Activated CD4-positive, alpha-beta memory T cell treated with anti-CD3 and anti-CD28 coated beads, Interleukin-2, amount 10 ng/mL, durations not matched to agents 7 days and 5 days (primary cell): Measurements from ENCODE around the gene IFT122. TPM values are rescaled to one million over a fixed set of nuclear protein-coding genes. Genes with fewer than 3 reads are reported as not detected.
A peak's percentile ranks its signal among the peaks of the same experiment; 100 is the strongest.
"Not testable (repeated sequence)": the region's sequence is repeated elsewhere in the genome, so short reads cannot be mapped to it uniquely, and the experiment has no call there.

Experiments
- CTCF ChIA-PET: fragments of 350-600 bp; sonication (Branson Sonifier 250); formaldehyde crosslinking; loops from one replicate; lab custom pipeline; 2021; ENCODE audit warnings: antibody characterized with exemption, inconsistent platforms; lab: Charles Lee
- POLR2A ChIA-PET: fragments of 350-600 bp; sonication (Branson Sonifier 250); formaldehyde crosslinking; loops from one replicate; lab custom pipeline; 2021; ENCODE audit warnings: antibody characterized with exemption; lab: Charles Lee
- DNase-seq: peaks from one replicate; pipeline ENCODE4 v3.0.0-alpha.2; 2020
- H3K27ac Mint-ChIP-seq: one replicate; pipeline ENCODE4 v1.8.0; 2021; ENCODE audit warnings: mild to moderate bottlenecking, mixed read lengths
- H3K27me3 Mint-ChIP-seq: one replicate; pipeline ENCODE4 v1.8.0; 2021; ENCODE audit warnings: mixed read lengths
- H3K36me3 Mint-ChIP-seq: one replicate; pipeline ENCODE4 v1.8.0; 2021; ENCODE audit warnings: low read depth, mixed read lengths
- H3K4me1 Mint-ChIP-seq: one replicate; pipeline ENCODE4 v1.8.0; 2021; ENCODE audit warnings: mixed read lengths
- H3K4me3 Mint-ChIP-seq: one replicate; pipeline ENCODE4 v1.8.0; 2021; ENCODE audit warnings: mild to moderate bottlenecking, mixed read lengths
- H3K9me3 Mint-ChIP-seq: one replicate; pipeline ENCODE4 v1.8.0; 2021; ENCODE audit warnings: mixed read lengths
- total RNA-seq, 2 experiments: library from RNA; stranded (reverse); gene quantifications; one replicate each; pipeline ENCODE4 v1.2.3, GENCODE V29; 2021

The IFT122 gene
- total RNA-seq, 2 experiments from 2014 or later = 22.6 to 22.8 TPM

DNA sequence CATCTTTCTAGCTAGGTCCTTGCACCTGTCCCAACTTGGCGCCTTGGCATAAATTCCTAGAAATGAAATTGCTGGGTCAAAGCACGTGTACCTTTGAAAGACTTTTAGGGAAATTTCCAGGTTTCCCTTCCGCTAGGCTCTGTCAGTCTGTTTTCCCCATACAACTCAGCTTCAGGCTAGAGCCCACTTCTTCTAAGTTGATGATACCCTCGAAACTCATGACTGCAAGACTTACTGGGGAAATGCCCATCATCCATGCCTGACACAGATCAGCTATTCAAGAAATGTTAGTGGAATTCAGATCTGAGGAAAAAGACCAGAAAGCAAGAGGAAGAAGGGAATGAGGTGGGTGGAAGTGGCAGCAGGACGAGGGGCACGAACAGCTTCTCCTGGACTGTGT, 45.1 kb downstream of the IFT122 start:
- H3K9me3 Mint-ChIP-seq, H3K4me3 Mint-ChIP-seq, H3K27ac Mint-ChIP-seq, H3K27me3 Mint-ChIP-seq, CTCF ChIA-PET, H3K36me3 Mint-ChIP-seq, DNase-seq: not testable (repeated sequence)
- peaks cover 14% of the 10 kb centered on the region for H3K4me1 Mint-ChIP-seq
- POLR2A ChIA-PET = interaction anchor here (1.8 kb wide), 1 partner anchor 45 kb away, joined by 5 read pairs; the partner anchor contains the start of genes IFT122 and MBD4

DNA sequence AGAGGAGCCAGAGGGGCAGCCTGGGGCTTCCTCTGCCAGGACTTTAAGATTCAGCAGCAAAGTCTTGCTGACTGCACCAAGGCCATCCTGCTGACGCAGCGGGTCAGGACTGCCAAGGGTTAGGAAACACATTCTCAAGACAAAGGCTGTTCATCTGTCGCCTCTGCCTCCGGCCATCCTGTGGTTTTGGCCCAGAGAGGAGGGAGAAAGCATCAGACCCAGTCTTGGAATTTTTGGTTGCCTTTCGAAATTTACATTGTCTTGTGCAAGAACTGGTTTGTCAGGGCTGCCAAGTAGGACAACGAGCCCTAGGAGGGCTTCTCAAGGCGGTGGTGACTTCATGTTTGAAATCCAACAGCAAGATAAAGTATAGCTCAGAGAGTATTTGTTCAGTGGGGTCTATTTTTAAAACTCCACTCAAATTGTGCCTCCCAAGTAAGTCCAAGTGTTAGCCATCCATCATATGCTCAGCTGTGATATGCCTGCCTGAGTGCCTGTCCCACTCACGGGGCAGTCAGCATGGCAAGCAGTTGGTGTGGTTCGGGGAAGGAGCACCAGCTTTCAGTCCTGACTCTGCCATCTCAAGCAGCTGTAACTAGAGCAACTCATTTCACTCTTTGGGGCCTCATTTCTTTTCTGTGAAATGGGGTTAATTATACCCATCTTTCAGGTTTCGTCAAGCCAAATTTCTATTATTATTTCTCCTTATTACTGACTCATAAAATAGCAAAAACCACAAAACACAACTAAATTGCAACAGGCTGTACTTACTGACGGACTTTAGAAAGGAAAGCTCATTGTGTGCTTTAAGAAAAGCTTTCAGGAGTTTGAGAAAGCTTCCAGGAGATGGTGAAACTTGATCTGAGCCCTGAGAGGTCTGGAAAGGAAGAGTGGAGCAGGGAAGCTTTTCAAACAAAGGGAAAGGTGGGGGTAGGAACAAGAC, 46.0 kb downstream of the IFT122 start:
- CTCF ChIA-PET = interaction anchor here (0.7 to 1.4 kb wide), 2 partner anchors 103 to 506 kb away, joined by 3 to 6 read pairs; no protein-coding TSS in a partner anchor
- Mint-ChIP-seq H3K4me3 (no peak overlapping the region), H3K9me3 (no peaks in the 10 kb centered on the region), H3K27me3 (no peaks in the 10 kb centered on the region), H3K4me1 (peaks cover 14% of the 10 kb centered on the region), H3K36me3 (peaks cover 6% of the 10 kb centered on the region), H3K27ac (no peak overlapping the region)
- POLR2A ChIA-PET = interaction anchor here (1.3 to 1.8 kb wide), 2 partner anchors 46 to 91 kb away, joined by 5 read pairs; partner anchors contain the start of genes IFT122 and MBD4
- DNase-seq = no peak

DNA sequence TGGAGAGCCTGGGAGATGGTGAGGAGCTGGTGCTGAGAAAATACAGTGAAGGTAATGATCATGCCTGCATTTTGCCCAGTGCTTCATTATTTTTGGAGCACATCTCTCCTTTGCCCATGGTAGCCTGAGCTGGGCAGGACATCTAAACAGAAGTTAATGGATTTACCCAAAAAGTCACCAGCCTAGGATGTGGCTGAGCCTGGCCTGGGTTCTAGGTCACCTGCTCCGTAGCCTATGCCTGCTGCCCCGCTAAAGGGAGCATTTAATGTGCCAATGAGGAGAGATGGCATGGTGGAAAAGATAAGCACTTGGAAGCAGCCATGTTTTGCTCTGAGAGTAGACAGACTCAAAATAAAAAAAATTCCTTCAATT, 46.6 kb downstream of the IFT122 start:
- no peak overlapping the region for H3K4me3 Mint-ChIP-seq
- CTCF ChIA-PET = interaction anchor here (0.7 to 1.4 kb wide), 2 partner anchors 103 to 506 kb away, joined by 3 to 6 read pairs; no protein-coding TSS in a partner anchor
- H3K27me3 Mint-ChIP-seq = no peaks in the 10 kb centered on the region
- no peak overlapping the region for H3K27ac Mint-ChIP-seq
- H3K36me3 Mint-ChIP-seq = peaks cover 6% of the 10 kb centered on the region
- no peak for DNase-seq
- peaks cover 12% of the 10 kb centered on the region for H3K4me1 Mint-ChIP-seq
- H3K9me3 Mint-ChIP-seq = no peaks in the 10 kb centered on the region
- POLR2A ChIA-PET = interaction anchor here (1.3 to 1.8 kb wide), 2 partner anchors 46 to 90 kb away, joined by 5 read pairs; partner anchors contain the start of genes IFT122 and MBD4

DNA sequence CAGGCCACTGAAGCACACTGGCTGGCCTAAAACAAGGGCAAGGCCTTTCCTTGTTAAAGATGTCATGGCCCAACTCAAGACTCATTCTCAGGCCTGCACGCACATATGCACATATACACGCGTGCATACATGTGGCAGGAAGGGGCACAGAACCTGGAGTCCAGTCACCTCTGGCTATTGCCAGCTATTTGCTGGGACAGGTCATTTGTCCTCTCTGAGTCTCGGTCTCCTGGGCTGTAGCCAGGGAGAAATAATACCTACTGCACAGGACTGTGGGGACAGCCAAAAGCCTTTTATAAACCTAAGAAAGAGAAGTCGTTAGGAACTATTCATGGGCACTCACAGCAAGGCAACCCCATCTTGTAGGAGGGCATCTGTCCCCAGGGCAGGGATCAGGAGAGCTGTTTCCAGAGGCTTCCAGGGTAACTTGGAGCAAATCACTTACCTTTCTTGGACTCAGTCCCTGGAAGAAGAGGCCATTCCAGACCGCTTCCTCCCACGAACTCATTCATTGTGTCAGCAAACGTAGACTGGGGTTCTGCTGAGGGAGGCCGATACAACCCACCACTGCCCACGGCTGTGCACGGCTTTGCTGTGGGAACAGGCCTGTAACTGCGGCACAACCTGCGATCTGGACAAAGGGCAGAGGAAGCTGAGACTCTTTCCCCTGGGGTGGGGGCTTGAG, 47.3 kb downstream of the IFT122 start:
- ChIA-PET CTCF (interaction anchor here (1.4 kb wide), 1 partner anchor 104 kb away, joined by 6 read pairs; no protein-coding TSS in a partner anchor), POLR2A (interaction anchor here (1.3 kb wide), 1 partner anchor 90 kb away, joined by 5 read pairs; no protein-coding TSS in a partner anchor)
- Mint-ChIP-seq H3K4me1 (peaks cover 5% of the 10 kb centered on the region), H3K27me3 (no peaks in the 10 kb centered on the region), H3K27ac (no peak overlapping the region), H3K36me3 (no peaks in the 10 kb centered on the region), H3K9me3 (no peaks in the 10 kb centered on the region), H3K4me3 (no peak overlapping the region)
- DNase-seq = no peak

DNA sequence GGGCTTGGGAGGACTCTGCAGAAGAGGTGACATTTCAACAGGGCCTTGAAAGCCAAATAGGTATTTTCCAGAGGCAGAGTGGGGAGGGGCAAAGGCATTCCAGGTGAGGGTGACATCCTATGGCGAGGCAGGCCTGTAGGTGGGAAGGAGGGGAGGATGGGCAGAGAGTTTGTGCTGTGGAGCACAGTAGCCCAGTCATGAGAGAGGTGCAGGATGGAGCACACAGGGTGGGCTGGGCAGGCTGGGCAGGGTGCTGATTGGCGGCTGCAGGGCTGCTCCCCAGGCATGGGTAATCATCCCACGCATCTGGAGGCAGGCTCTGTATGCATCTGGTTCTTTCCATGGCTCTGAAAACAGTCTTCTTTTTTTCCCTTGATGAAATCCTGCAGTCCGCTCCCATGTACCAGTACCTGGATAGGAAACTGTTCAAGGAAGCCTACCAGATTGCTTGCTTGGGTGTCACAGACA, 47.9 kb downstream of the IFT122 start:
- H3K9me3 Mint-ChIP-seq, POLR2A ChIA-PET, H3K4me1 Mint-ChIP-seq, H3K36me3 Mint-ChIP-seq, H3K27ac Mint-ChIP-seq, H3K4me3 Mint-ChIP-seq, H3K27me3 Mint-ChIP-seq, DNase-seq, CTCF ChIA-PET: not testable (repeated sequence)

DNA sequence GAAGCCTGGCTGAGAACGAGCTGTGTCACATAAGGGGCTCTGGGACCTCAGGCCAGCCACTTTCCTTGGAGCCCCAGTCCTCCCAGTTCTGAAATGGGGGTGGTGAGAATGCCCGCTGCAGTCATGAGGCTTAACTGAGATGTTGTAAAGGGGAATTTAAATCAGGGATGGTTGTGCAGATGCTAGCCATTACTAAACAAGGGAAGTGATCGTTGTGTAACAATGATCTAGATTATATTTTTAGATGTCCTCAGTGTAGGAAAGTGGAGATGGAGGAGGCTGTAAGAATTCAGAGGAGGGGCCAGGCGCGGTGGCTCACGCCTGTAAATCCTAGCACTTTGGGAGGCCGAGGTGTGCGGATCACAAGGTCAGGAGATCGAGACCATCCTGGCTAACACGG, 49.2 kb downstream of the IFT122 start:
- H3K4me1 Mint-ChIP-seq, H3K27ac Mint-ChIP-seq, POLR2A ChIA-PET, H3K9me3 Mint-ChIP-seq, H3K27me3 Mint-ChIP-seq, H3K4me3 Mint-ChIP-seq, DNase-seq, H3K36me3 Mint-ChIP-seq: not testable (repeated sequence)
- CTCF ChIA-PET = interaction anchor here (1.4 to 2.6 kb wide), 6 partner anchors 10 to 333 kb away, joined by 3 to 16 read pairs (median 8); no protein-coding TSS in a partner anchor

DNA sequence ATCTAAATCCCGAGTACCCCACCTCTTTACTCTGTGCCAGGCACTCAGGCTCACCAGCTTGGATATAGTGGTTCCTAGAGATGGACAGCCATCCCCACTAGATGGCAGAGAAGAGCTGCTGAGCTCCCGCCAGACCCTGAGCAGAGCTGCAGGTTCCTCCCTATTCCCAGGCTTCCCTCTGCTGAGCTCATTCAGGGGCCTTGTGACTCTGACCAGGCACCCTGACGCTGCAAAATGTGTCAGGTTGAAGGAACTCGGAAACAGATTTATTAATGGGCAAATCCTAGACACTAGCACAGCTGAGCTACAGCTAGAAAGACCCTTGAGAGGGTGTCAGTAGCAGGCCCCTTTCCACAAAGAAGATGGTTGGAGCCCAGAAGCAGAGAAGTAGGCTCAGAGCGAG, 50.2 kb downstream of the IFT122 start:
- H3K36me3 Mint-ChIP-seq = no peaks in the 10 kb centered on the region
- CTCF ChIA-PET = interaction anchor here (0.6 to 2.6 kb wide), 30 partner anchors 8 to 508 kb away, joined by 3 to 25 read pairs (median 5); partner anchors contain the start of gene MBD4
- H3K9me3 Mint-ChIP-seq = no peaks in the 10 kb centered on the region
- no peaks in the 10 kb centered on the region for H3K27me3 Mint-ChIP-seq
- no peak overlapping the region for H3K4me3 Mint-ChIP-seq
- H3K4me1 Mint-ChIP-seq = peaks cover 4% of the 10 kb centered on the region
- no peak overlapping the region for H3K27ac Mint-ChIP-seq
- peak; percentile 65 for DNase-seq
- POLR2A ChIA-PET = interaction anchor here (1.1 kb wide), 1 partner anchor 138 kb away, joined by 5 read pairs; no protein-coding TSS in a partner anchor

DNA sequence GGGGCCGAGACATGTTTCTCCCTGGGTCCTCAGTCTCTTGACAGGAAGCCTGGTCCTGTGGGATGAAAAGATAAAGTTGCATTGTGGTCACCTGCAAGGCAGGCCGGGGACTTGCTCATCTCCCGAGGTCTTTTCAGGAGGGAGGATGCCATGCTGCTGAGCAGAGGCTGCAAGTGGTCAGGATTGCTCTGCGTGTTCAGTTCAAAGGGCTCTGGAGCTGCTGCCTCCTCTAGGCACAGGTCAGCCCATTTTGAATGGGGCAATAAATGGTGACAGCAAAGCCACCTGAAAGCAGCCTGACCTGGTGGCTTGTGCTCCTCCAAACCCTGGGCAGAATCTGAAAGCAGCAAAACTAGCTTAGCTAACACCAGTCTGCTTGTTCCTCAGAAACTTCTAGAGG, 51.1 kb downstream of the IFT122 start:
- H3K4me3 Mint-ChIP-seq, H3K27ac Mint-ChIP-seq, H3K27me3 Mint-ChIP-seq, H3K36me3 Mint-ChIP-seq, H3K9me3 Mint-ChIP-seq, H3K4me1 Mint-ChIP-seq, POLR2A ChIA-PET, DNase-seq: not testable (repeated sequence)
- CTCF ChIA-PET = interaction anchor here (1.0 to 2.6 kb wide), 15 partner anchors 8 to 521 kb away, joined by 3 to 25 read pairs (median 6); partner anchors contain the start of gene MBD4

DNA sequence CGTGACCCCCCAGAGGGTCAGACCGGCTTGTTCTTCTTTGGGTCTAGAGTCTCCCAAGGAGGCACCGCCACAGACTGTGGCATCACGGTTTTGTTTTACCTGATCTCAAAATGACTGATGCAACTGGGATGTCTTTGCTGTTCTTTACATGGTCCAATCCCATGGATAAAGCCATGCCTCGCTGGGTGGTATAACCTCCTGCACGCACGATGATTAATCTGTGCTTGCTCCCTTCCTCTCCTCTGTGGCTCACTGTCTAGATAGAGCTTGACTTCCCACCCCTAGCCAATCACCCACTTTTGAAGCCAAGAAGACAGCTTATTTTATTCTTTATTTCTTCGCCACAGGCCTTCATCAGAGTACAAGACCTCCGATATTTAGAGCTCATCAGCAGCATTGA, 51.8 kb downstream of the IFT122 start:
- Mint-ChIP-seq H3K36me3 (no peaks in the 10 kb centered on the region), H3K27me3 (no peaks in the 10 kb centered on the region), H3K4me1 (no peaks in the 10 kb centered on the region), H3K9me3 (no peaks in the 10 kb centered on the region), H3K27ac (no peak overlapping the region), H3K4me3 (no peak overlapping the region)
- CTCF ChIA-PET = interaction anchor here (1.1 to 2.6 kb wide), 7 partner anchors 20 to 522 kb away, joined by 3 to 8 read pairs (median 3); no protein-coding TSS in a partner anchor
- POLR2A ChIA-PET = interaction anchor here (0.7 kb wide), 1 partner anchor 61 kb away, joined by 3 read pairs; no protein-coding TSS in a partner anchor
- DNase-seq = no peak

DNA sequence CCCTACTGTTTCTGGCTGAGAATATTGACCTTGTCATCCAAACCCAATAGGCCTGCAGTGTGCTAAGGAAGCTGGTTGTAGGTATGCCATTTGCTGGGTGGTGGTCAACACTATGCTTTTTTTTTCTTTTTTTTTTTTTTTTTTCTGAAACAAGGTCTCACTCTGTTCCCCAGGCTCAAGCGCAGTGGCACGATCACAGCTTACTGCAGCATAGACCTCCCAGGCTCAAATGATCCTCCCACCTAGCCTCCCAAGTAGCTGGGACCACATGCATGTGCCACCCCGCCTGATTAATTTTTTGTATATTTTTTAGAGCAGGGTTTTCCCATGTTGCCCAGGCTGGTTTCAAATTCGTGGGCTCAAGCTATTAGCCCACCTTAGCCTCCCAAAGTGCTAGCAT, 52.7 kb downstream of the IFT122 start:
- no peak overlapping the region for H3K4me3 Mint-ChIP-seq
- no peak for DNase-seq
- no peaks in the 10 kb centered on the region for H3K27me3 Mint-ChIP-seq
- no peaks in the 10 kb centered on the region for H3K36me3 Mint-ChIP-seq
- no peaks in the 10 kb centered on the region for H3K9me3 Mint-ChIP-seq
- H3K27ac Mint-ChIP-seq = no peak overlapping the region
- H3K4me1 Mint-ChIP-seq = no peaks in the 10 kb centered on the region
- ChIA-PET POLR2A (no interaction called here), CTCF (interaction anchor here (1.1 to 2.3 kb wide), 5 partner anchors 21 to 441 kb away, joined by 3 to 7 read pairs (median 3); no protein-coding TSS in a partner anchor)

DNA sequence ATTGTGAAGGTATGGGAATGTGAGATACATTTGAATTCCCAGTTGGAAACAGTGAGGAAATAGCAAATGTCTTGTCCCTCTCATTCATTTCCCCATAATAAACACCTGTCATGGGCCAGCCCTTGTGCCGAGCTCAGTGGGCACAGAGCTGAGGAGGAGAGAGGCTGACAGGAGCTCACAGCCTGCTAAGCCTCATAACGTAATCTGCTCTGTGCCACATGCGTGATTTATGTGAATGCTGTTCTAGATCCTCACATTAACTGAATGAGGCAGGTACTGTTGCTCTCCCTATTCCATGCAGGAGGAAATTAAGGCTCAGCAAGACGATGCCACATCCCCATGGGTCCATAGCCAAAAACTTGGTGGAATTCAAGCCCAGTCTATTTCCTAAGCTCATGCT, 53.2 kb downstream of the IFT122 start:
- no peak for DNase-seq
- no peak overlapping the region for H3K27ac Mint-ChIP-seq
- H3K9me3 Mint-ChIP-seq = no peaks in the 10 kb centered on the region
- no peak overlapping the region for H3K4me3 Mint-ChIP-seq
- no peaks in the 10 kb centered on the region for H3K27me3 Mint-ChIP-seq
- H3K36me3 Mint-ChIP-seq = no peaks in the 10 kb centered on the region
- no peaks in the 10 kb centered on the region for H3K4me1 Mint-ChIP-seq
- POLR2A ChIA-PET = interaction anchor here (0.7 kb wide), 1 partner anchor 134 kb away, joined by 3 read pairs; no protein-coding TSS in a partner anchor
- CTCF ChIA-PET = interaction anchor here (1.6 to 2.3 kb wide), 2 partner anchors 333 to 334 kb away, joined by 3 to 7 read pairs; no protein-coding TSS in a partner anchor

DNA sequence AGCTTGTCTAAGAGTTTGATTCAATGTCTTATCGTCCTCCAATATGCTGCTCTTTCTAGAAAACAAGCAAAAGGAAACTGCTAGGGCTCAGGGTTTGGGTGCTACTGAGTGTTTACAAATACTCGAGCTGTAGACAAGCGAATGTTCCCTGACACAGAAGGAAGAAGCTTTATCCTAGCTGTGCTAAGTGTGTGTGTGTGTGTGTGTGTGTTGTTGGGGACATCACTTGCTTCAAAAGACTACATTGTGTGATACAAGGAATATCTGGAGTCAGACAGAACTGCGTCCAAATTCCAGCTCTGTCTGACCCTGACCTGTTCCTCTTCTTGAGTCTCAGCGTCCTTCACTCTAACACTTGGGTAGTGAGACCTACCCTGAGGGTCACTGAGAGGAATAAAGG, 54.5 kb downstream of the IFT122 start:
- DNase-seq, POLR2A ChIA-PET, H3K27me3 Mint-ChIP-seq, H3K4me1 Mint-ChIP-seq, CTCF ChIA-PET, H3K9me3 Mint-ChIP-seq, H3K36me3 Mint-ChIP-seq, H3K4me3 Mint-ChIP-seq, H3K27ac Mint-ChIP-seq: not testable (repeated sequence)
